22Rv1 (cell line): Measurements from ENCODE around the gene TMEM164.

ENCODE experiments used
- ZFX ChIP-seq: fragments of 450-650 bp; IDR thresholded peaks from 2 replicates; pipeline ENCODE4 v1.6.1; 2017; ENCODE audit warnings: antibody characterized with exemption, borderline replicate concordance
- TF ChIP-seq, protein P1 (sequence below): fragments of 450-650 bp; IDR thresholded peaks from 2 replicates; pipeline ENCODE4 v1.5.1; 2017; ENCODE audit warnings: mild to moderate bottlenecking

DNA sequence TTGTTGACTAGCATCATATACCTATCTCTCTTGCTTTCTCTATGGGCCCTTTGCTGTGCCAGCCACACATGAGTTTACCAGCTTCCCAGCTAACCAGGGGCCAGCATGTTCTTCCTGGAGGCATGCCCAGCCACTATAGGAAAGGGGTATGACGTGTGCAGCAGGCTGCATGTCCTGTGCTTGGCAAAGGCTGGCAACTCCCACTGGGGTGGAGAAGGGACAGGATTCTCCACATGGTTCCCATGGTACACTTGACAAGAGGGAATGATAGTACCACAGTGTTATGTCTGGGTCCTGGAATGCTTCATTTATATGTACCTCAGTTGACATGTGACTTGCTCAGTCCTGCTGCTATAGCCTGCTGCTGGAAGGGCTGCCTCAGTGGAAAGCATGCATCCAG lies 78.8 kb downstream of the TMEM164 start:
- TF ChIP-seq, protein P1, sequence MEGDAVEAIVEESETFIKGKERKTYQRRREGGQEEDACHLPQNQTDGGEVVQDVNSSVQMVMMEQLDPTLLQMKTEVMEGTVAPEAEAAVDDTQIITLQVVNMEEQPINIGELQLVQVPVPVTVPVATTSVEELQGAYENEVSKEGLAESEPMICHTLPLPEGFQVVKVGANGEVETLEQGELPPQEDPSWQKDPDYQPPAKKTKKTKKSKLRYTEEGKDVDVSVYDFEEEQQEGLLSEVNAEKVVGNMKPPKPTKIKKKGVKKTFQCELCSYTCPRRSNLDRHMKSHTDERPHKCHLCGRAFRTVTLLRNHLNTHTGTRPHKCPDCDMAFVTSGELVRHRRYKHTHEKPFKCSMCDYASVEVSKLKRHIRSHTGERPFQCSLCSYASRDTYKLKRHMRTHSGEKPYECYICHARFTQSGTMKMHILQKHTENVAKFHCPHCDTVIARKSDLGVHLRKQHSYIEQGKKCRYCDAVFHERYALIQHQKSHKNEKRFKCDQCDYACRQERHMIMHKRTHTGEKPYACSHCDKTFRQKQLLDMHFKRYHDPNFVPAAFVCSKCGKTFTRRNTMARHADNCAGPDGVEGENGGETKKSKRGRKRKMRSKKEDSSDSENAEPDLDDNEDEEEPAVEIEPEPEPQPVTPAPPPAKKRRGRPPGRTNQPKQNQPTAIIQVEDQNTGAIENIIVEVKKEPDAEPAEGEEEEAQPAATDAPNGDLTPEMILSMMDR, result no peak
- TF ChIP-seq ZFX, result no peak
